Neural progenitor cell (in vitro differentiated cells): Measurements from ENCODE around the gene DGUOK. TPM values are rescaled to one million over a fixed set of nuclear protein-coding genes. Genes with fewer than 3 reads are reported as not detected.

Experiments
- DNase-seq: peaks from one replicate; pipeline ENCODE4 v3.0.0-alpha.2; 2016; ENCODE audit warnings: low spot score
- H2AFZ ChIP-seq: fragments of 200-600 bp; sonication (generic); replicated peaks from 2 replicates; pipeline ENCODE4 v1.6.1; 2016; ENCODE audit warnings: antibody characterized with exemption
- H3F3A ChIP-seq: fragments of 200-600 bp; sonication (generic); 2 replicates; pipeline ENCODE4 v1.6.1; 2016; ENCODE audit warnings: antibody characterized with exemption, low read depth
- H3K27ac ChIP-seq: fragments of 200-600 bp; sonication (generic); 2 replicates; pipeline ENCODE4 v1.5.1; 2016; ENCODE audit warnings: mild to moderate bottlenecking
- H3K27me3 ChIP-seq: fragments of 200-600 bp; sonication (generic); 2 replicates; pipeline ENCODE4 v1.6.1; 2016; ENCODE audit warnings: mild to moderate bottlenecking, moderate library complexity
- H3K36me3 ChIP-seq: fragments of 200-600 bp; sonication (generic); 2 replicates; pipeline ENCODE4 v1.5.1; 2016
- H3K4me1 ChIP-seq: fragments of 200-600 bp; sonication (generic); 2 replicates; pipeline ENCODE4 v1.6.1; 2016; ENCODE audit warnings: mixed run types
- H3K4me2 ChIP-seq: fragments of 200-600 bp; sonication (generic); 2 replicates; pipeline ENCODE4 v1.6.1; 2016
- H3K4me3 ChIP-seq: fragments of 200-600 bp; sonication (generic); 2 replicates; pipeline ENCODE4 v1.5.1; 2016
- H3K79me2 ChIP-seq: fragments of 200-600 bp; sonication (generic); 2 replicates; pipeline ENCODE4 v1.6.1; 2016; ENCODE audit warnings: low read depth
- H3K9ac ChIP-seq: fragments of 200-600 bp; sonication (generic); 2 replicates; pipeline ENCODE4 v1.6.1; 2016
- H3K9me3 ChIP-seq: fragments of 200-600 bp; sonication (generic); 2 replicates; pipeline ENCODE4 v1.5.1; 2016; ENCODE audit warnings: low read depth
- H4K20me1 ChIP-seq: fragments of 200-600 bp; sonication (generic); 2 replicates; pipeline ENCODE4 v1.6.1; 2016; ENCODE audit warnings: low read depth
- H3K27ac Mint-ChIP-seq: 3 replicates; pipeline ENCODE4 v1.8.0; 2021; ENCODE audit warnings: mixed read lengths
- H3K27me3 Mint-ChIP-seq: 2 replicates; pipeline ENCODE4 v1.8.0; 2022; ENCODE audit warnings: low read depth, mild to moderate bottlenecking, inconsistent platforms, moderate library complexity, mixed read lengths; ENCODE audit not compliant: insufficient read depth
- H3K36me3 Mint-ChIP-seq: 3 replicates; pipeline ENCODE4 v1.8.0; 2021; ENCODE audit warnings: mixed read lengths
- H3K4me1 Mint-ChIP-seq: 3 replicates; pipeline ENCODE4 v1.8.0; 2021; ENCODE audit warnings: mixed read lengths
- H3K4me3 Mint-ChIP-seq: 3 replicates; pipeline ENCODE4 v1.8.0; 2021; ENCODE audit warnings: mild to moderate bottlenecking, moderate library complexity, mixed read lengths
- H3K9me3 Mint-ChIP-seq: 3 replicates; pipeline ENCODE4 v1.8.0; 2020; ENCODE audit warnings: mixed read lengths
- EZH2 ChIP-seq: fragments of 200-600 bp; sonication (generic); IDR thresholded peaks from 2 replicates; pipeline ENCODE4 v1.6.1; 2017; ENCODE audit warnings: antibody characterized with exemption, mild to moderate bottlenecking, moderate library complexity
- EZH2phosphoT487 ChIP-seq: fragments of 200-600 bp; sonication (generic); IDR thresholded peaks from 2 replicates; pipeline ENCODE4 v1.6.1; 2017; ENCODE audit warnings: antibody characterized with exemption
- total RNA-seq: library from RNA; depleted of rRNA; stranded (reverse); fragments of >200 nt; gene quantifications from 2 replicates; pipeline ENCODE4 v1.2.3, GENCODE V29; 2015; ENCODE audit warnings: low replicate concordance
- TF ChIP-seq, protein P1 (sequence below): fragments of 200-600 bp; sonication (generic); IDR thresholded peaks from 2 replicates; pipeline ENCODE4 v1.5.1; 2017; ENCODE audit warnings: antibody characterized with exemption, mild to moderate bottlenecking

DGUOK gene
- total RNA-seq, 1 donor from 2014 or later, result 79.0 TPM

DNA sequence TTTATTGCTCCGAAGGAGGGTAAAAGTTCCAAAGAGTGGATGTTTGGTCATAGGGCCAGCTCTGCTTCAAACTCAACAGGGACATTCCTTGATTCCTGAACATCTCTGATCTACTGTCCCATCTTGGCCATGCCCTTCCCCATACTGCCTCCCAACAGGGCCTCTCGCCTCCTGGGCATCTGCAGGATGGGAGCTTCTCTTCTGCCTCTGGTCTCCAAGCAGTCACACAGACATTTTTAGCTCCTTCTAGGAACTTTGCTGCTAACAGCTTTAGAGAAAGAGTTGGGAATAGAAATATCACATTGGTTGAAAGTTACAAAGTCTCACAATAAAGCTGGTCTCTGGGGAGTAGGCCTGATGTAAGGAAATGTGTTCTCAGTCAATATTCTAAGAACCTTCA lies 9.4 kb upstream of the DGUOK start:
- Mint-ChIP-seq H3K9me3 (no peaks in the 10 kb centered on the region), H3K4me1 (peaks cover 5% of the 10 kb centered on the region), H3K4me3 (no peak overlapping the region), H3K27ac (no peak overlapping the region), H3K36me3 (no peaks in the 10 kb centered on the region), H3K27me3 (peaks cover 3% of the 10 kb centered on the region)
- Histone ChIP-seq H3F3A (no peaks in the 10 kb centered on the region), H3K9me3 (no peaks in the 10 kb centered on the region), H3K27ac (no peak overlapping the region), H3K27me3 (peaks cover 8% of the 10 kb centered on the region), H3K4me2 (no peak overlapping the region), H3K4me1 (no peaks in the 10 kb centered on the region), H3K79me2 (no peaks in the 10 kb centered on the region), H4K20me1 (no peaks in the 10 kb centered on the region), H3K36me3 (no peaks in the 10 kb centered on the region), H3K4me3 (no peak overlapping the region), H2AFZ (no peak overlapping the region), H3K9ac (no peak overlapping the region)
- DNase-seq, result no peak
- TF ChIP-seq EZH2phosphoT487 (no peak), EZH2 (no peak)
- TF ChIP-seq, protein P1, sequence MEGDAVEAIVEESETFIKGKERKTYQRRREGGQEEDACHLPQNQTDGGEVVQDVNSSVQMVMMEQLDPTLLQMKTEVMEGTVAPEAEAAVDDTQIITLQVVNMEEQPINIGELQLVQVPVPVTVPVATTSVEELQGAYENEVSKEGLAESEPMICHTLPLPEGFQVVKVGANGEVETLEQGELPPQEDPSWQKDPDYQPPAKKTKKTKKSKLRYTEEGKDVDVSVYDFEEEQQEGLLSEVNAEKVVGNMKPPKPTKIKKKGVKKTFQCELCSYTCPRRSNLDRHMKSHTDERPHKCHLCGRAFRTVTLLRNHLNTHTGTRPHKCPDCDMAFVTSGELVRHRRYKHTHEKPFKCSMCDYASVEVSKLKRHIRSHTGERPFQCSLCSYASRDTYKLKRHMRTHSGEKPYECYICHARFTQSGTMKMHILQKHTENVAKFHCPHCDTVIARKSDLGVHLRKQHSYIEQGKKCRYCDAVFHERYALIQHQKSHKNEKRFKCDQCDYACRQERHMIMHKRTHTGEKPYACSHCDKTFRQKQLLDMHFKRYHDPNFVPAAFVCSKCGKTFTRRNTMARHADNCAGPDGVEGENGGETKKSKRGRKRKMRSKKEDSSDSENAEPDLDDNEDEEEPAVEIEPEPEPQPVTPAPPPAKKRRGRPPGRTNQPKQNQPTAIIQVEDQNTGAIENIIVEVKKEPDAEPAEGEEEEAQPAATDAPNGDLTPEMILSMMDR, result no peak

DNA sequence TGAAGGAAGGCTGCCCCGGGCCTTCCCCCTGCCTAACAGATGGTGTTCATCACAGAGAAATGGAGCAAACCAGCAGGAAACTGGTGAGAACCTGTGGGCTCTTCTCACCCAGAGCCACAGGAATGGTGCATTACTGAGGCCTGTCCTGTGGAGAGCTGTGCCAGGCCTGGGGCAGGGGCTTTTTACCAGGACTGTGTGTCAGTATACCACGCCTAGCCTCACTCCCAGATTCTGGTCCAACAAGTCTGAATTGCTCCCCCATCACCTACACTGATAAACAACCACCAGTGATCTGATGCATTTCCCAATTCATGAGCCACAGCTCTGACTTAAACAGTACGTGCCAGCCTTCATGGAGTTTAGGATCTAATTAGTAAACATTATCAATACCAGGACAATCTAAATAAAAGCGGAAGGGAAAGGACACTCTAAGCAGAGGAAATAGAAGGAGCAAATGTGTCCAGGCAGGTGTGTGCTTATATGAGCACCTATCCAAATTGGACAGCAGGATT lies 8.9 kb upstream of the DGUOK start:
- Mint-ChIP-seq H3K4me1 (peaks cover 5% of the 10 kb centered on the region), H3K27ac (no peak overlapping the region), H3K4me3 (no peak overlapping the region), H3K36me3 (no peaks in the 10 kb centered on the region), H3K9me3 (no peaks in the 10 kb centered on the region), H3K27me3 (peaks cover 3% of the 10 kb centered on the region)
- H3K36me3 ChIP-seq, result no peaks in the 10 kb centered on the region
- no peak overlapping the region for H3K9ac ChIP-seq
- H3F3A ChIP-seq, result no peaks in the 10 kb centered on the region
- H3K9me3 ChIP-seq, result no peaks in the 10 kb centered on the region
- no peak overlapping the region for H2AFZ ChIP-seq
- H3K27ac ChIP-seq, result no peak overlapping the region
- H3K4me1 ChIP-seq, result no peaks in the 10 kb centered on the region
- H3K4me2 ChIP-seq, result no peak overlapping the region
- TF ChIP-seq EZH2 (no peak), EZH2phosphoT487 (no peak)
- TF ChIP-seq, protein P1, result no peak
- peaks cover 8% of the 10 kb centered on the region for H3K27me3 ChIP-seq
- no peaks in the 10 kb centered on the region for H3K79me2 ChIP-seq
- no peaks in the 10 kb centered on the region for H4K20me1 ChIP-seq
- no peak overlapping the region for H3K4me3 ChIP-seq
- DNase-seq, result no peak

DNA sequence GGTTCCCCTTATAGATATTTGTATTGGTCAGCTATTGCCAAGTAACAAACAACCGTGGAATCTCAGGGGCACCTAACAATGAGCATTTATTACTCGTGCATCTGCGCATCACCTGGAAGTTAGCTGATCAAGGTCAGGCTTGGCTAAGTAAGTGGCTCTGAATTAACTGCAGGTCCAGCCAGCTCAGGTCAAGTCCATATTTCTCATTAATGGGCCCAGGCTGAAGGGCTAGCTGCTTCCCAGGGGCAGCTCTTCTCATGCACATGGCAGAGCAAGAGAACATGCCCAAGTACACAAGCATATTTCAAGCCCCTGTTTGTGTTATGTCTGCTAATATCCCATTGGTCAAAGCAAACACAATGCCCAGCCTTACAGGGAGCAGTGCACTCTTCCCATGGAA lies 7.8 kb upstream of the DGUOK start:
- Histone ChIP-seq H3K4me1 (no peaks in the 10 kb centered on the region), H3K36me3 (no peaks in the 10 kb centered on the region), H3K27me3 (peaks cover 18% of the 10 kb centered on the region), H3K9me3 (no peaks in the 10 kb centered on the region), H3F3A (no peaks in the 10 kb centered on the region), H3K79me2 (no peaks in the 10 kb centered on the region), H3K4me2 (no peak overlapping the region), H3K4me3 (no peak overlapping the region), H3K9ac (no peak overlapping the region), H4K20me1 (no peaks in the 10 kb centered on the region), H3K27ac (no peak overlapping the region), H2AFZ (no peak overlapping the region)
- Mint-ChIP-seq H3K4me3 (no peak overlapping the region), H3K36me3 (no peaks in the 10 kb centered on the region), H3K9me3 (no peaks in the 10 kb centered on the region), H3K4me1 (peaks cover 5% of the 10 kb centered on the region), H3K27me3 (peaks cover 3% of the 10 kb centered on the region), H3K27ac (no peak overlapping the region)
- no peak for DNase-seq
- TF ChIP-seq EZH2phosphoT487, result no peak
- TF ChIP-seq, protein P1, result no peak
- TF ChIP-seq EZH2, result no peak
